A673 (cell line): ENCODE data around the gene POLDIP3.
"Not testable (repeated sequence)": the region's sequence is repeated elsewhere in the genome, so short reads cannot be mapped to it uniquely, and the experiment has no call there.

Experiments used
- EZH2 ChIP-seq: fragments of 200-600 bp; sonication (generic); IDR thresholded peaks from 2 replicates; pipeline ENCODE4 v1.6.1; 2017; ENCODE audit warnings: borderline replicate concordance, low read depth, mild to moderate bottlenecking, mixed read lengths, antibody characterized with exemption, low read length; ENCODE audit not compliant: poor library complexity, severe bottlenecking
- TF ChIP-seq, protein P1 (sequence below): fragments of 300-800, 200-600 bp; sonication (generic); conservative IDR thresholded peaks from 2 replicates; pipeline ENCODE4 v1.5.1; 2017; ENCODE audit warnings: low read depth, mild to moderate bottlenecking, antibody characterized with exemption, low read length, moderate library complexity, mixed read lengths

DNA sequence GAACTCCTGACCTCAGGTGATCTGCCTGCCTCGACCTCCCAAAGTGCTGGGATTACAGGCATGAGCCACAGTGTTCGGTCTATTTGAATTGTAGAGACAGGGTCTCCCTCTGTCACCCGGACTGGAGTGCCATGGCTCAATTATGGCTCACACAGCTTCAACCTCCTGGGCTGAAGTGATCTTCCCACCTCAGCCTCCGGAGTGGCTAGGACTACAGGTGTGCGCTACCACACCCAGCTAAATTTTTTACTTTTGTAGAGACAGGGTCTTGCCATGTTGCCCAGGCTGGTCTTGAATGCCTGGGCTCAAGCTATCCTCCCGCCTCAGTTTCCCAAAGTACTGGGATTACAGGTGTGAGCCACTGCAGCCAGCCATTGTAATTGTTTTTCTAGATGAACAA is 46.7 kb downstream of the POLDIP3 start:
- TF ChIP-seq, protein P1, sequence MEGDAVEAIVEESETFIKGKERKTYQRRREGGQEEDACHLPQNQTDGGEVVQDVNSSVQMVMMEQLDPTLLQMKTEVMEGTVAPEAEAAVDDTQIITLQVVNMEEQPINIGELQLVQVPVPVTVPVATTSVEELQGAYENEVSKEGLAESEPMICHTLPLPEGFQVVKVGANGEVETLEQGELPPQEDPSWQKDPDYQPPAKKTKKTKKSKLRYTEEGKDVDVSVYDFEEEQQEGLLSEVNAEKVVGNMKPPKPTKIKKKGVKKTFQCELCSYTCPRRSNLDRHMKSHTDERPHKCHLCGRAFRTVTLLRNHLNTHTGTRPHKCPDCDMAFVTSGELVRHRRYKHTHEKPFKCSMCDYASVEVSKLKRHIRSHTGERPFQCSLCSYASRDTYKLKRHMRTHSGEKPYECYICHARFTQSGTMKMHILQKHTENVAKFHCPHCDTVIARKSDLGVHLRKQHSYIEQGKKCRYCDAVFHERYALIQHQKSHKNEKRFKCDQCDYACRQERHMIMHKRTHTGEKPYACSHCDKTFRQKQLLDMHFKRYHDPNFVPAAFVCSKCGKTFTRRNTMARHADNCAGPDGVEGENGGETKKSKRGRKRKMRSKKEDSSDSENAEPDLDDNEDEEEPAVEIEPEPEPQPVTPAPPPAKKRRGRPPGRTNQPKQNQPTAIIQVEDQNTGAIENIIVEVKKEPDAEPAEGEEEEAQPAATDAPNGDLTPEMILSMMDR: not testable (repeated sequence)
- TF ChIP-seq EZH2: not testable (repeated sequence)
